ENCODE data around the gene CLCN1. TPM values are rescaled to one million over a fixed set of nuclear protein-coding genes. Genes with fewer than 3 reads are reported as not detected.
A peak's percentile ranks its signal among the peaks of the same experiment; 100 is the strongest.

The CLCN1 gene
- total RNA-seq, 1 donor from 2014 or later: not detected

DNA sequence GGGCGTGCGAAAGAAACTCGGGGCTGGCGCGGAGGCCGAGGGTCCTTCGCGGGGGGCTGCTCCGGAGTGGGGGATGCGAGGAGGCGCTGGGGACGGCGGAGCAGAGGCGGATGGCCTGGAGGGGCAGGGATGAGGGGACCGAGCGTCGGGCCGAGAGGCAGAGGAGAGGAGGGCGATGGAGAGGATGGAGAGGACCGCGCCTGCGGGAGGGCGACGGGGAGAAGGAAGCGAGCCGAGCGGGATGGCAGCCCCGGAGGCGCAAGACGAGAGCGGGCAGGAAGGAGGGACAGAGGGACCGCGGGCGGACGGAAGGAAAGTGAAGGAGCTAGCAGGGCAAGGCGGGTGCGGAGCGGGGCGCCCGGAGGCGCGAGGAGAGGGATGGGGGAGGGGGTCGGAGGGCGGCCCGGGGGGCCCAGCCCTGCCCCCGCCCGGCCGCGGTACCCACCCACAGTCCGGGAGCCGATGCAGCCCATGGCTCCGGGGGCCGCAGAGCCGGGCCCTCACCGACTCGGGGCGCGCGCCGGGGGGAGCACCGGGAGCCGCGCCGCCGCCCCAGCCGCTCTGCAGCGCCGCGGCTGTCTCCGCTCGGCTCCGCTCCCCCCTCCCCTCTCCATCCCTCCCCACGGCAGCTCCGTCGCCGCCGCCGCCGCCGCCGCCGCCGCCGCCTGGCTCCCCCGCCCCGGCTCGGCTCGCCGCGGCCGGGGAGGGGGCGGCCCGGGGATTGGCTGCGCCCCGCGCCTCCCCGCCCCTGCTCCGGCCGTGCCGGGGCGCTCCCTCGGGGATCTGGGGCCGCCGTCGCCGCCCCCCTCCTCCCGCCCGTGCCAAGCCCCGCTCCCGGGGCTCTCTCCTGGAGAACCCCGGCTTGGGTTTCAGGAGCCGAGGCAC is 46.5 kb downstream of the CLCN1 start, which contains the start of gene FAM131B:
Gene FAM131B (minus strand): TSS at position 583 of the 885 bp plus-strand sequence. CDS start 110 bp downstream, at position 473.
- no peak for DNase-seq (ENCODE audit: low spot score)

GRCh38 chr7:143363016-143363937 is 47.4 kb downstream of the CLCN1 start:
- ATAC-seq (no peak), DNase-seq (ENCODE audit: low spot score) (no peak)

More for the DNA sequence above, 46.5 kb downstream of the CLCN1 start, which contains the start of gene FAM131B:
- peak; percentile 48 for ATAC-seq

DNA sequence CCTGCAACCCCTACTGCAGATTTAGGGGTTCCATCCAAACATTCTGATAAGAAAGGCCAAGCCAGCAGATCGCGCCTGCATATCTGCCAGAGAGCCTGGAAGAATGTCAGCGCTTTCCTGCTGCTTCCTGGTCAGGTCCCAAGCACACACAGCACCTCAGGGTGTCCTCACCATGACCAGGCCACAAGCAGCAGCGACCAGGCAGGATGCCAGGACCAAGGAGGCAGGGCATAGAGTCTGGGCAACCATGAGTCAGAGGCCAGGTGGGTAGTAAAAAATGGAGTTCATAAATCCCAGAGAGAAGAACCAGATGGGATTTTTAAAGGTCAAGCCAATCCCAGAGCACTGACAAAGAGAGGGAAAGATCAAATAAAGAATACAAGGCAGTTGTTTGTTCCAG is 52.1 kb downstream of the CLCN1 start:
- DNase-seq (ENCODE audit: low spot score): no peak
- ATAC-seq: no peak

- no peak for DNase-seq (ENCODE audit: low spot score)
Observed at GRCh38 chr7:143368387-143368786, 52.5 kb downstream of the CLCN1 start.

GRCh38 chr7:143369678-143370651 is 54.1 kb downstream of the CLCN1 start:
- DNase-seq (ENCODE audit: low spot score): no peak
- ATAC-seq: peak; percentile 46

More at GRCh38 chr7:143368387-143368786, 52.5 kb downstream of the CLCN1 start:
- ATAC-seq: no peak

- ATAC-seq: peak; percentile 57
- peak; percentile 59 for DNase-seq (ENCODE audit: low spot score)
Observed at GRCh38 chr7:143372070-143372469, 56.2 kb downstream of the CLCN1 start.

DNA sequence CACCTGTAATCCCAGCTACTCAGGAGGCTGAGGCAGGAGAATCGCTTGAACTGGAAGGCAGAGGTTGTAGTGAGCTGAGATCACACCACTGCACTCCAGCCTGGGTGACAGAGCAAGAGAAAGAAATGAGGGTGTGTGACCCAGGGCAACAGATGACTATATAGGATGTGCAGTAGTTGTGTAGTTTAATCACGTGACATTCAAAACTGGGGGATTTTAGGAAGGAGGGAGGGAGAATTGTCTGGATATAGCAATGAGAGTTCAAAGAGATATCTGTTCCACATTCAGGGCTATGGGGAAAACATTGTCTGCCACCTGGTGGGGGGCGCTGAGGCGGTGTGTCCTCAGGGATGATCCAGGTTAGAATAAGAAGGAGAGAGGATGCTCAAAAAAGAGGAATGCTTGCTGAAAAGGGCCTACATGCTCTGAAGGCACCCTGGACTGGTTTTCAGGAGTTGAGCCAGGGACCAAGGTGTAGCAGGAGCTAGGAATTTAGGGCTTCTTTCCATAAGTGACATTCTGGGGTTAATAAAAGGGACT is 57.4 kb downstream of the CLCN1 start:
- no peak for ATAC-seq
- DNase-seq (ENCODE audit: low spot score): no peak

DNA sequence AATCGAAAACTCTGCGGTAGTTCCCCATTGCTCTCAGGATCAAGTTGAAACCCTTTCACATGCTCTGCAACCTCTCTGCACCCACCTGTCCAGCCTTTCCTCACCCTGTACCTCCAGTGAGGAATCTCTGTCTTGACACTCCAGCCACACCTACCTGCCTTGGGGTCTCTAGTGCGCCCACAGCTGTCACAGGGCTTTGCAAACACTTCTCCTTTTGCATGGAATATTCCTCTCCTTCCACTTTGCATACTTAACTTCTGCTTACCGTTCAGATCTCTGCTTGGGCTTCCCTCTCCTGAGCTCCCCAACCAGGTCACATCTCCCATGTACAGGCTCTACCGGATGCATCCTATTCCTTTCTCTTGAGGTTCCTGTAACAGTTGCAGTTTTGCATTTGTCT is 58.6 kb downstream of the CLCN1 start:
- no peak for DNase-seq (ENCODE audit: low spot score)
- ATAC-seq: no peak

DNA sequence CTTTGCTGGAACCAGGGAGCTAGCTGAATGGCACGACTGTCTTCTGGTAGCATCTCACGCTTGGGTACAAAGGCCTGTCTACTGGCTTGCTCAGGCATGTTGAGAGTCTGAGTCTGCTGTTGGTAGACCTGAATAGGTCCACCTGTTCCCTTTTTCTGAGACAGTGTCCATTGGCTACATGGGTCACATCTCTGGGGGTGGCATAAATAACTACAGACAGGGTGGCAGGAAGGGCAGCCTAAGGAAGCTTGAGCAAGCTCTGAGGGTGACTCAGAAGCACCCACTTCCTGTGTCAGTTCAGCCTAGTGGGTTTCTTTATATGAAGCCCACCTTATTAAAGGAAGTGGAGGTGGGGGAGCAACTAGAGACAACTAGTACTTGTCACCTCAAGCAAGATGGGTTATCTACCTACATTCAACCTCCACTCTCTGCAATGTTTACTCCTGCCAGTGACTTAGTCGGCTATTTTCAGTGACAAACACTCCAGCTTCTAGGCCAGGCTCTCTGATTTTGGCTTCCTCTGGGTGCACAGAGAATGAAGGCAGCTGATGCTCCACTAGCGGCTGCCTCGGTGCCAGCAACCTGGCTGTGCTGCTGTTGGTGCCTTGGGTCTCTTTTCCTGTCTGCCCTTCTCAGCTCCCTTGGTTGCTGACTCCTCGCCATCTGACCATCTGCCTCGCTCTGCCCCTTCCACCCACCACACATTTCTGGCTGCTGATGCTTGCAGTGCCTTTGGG is 59.6 kb downstream of the CLCN1 start:
- DNase-seq (ENCODE audit: low spot score) (no peak), ATAC-seq (no peak)

DNA sequence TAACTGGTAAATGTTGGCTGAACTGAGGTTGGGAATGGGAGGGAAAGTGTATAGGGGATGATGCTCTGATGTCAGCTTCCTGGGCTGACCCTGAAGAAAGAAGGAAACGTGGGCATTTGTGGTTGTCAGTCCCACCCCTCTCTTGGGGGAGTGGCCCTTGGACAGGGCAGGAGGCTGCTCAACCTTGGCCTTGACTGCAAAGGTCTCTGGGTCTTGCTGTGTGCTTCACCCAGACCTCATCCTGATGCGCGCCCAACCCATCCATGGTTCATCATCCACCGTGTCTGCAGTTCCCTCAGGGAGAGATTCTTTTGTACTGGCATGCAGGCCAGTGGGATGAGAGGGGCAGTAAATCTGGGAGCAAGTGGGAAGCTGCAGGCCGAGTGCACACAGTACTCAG is 60.5 kb downstream of the CLCN1 start:
- ATAC-seq (no peak), DNase-seq (ENCODE audit: low spot score) (no peak)

DNA sequence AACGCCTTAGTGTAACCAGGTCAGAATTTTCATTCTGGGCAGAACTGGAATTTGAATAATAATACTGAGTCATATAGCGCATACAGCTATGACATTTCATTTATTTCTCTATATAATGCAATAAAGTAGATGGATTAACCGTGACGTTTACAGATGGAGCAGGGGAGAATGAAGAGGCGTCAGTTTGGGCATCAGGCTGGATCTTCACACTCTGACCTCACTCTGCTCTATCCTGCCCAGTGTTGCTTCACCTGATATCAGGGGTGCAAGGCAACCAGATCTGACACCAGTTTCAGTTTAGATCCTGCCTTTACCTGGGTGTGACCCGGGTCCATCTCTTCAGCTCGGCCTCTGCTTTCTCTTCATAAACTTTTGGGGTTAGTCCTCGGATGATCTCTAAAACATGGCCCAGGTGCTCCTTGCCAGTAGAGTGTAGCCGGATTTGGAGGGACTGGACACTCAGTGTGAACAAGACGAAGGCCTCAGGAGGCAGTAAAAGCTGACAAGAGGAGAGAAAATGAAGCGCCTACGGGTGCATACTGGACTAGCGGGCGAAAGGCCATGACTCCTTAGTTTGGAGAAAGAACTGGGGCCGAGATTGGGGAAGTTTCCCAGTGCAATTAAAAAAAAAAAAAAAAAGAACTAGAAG is 63.8 kb downstream of the CLCN1 start:
- DNase-seq (ENCODE audit: low spot score): no peak
- peak; percentile 11 for ATAC-seq

DNA sequence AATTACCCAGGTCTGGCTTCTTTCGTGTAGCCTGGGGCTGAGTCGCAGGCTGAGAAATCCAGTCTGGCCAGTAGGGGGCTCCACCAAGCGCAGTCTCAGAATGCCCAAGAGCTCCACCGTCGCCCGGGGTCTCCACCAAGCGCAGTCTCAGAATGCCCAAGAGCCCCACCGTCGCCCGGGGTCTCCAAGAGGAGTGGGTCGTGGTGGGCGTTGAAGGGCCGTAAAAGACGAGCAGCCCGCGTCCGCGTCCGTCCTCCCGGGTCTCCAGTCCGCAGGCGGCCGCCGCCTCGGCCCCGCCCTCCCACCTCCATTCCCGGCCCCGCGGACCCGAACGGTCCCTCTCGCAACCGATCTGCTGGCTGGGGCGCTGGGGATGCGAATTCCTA is 64.3 kb downstream of the CLCN1 start:
- ATAC-seq (peak; percentile 73), DNase-seq (ENCODE audit: low spot score) (peak; percentile 87)

- ATAC-seq (peak; percentile 85), DNase-seq (ENCODE audit: low spot score) (peak; percentile 94)
Observed at GRCh38 chr7:143380646-143381426, 64.9 kb downstream of the CLCN1 start, which contains the start of gene ZYX. TSS of gene ZYX (plus strand) at chr7:143381345. CDS start at chr7:143381572, 227 bp downstream.

DNA sequence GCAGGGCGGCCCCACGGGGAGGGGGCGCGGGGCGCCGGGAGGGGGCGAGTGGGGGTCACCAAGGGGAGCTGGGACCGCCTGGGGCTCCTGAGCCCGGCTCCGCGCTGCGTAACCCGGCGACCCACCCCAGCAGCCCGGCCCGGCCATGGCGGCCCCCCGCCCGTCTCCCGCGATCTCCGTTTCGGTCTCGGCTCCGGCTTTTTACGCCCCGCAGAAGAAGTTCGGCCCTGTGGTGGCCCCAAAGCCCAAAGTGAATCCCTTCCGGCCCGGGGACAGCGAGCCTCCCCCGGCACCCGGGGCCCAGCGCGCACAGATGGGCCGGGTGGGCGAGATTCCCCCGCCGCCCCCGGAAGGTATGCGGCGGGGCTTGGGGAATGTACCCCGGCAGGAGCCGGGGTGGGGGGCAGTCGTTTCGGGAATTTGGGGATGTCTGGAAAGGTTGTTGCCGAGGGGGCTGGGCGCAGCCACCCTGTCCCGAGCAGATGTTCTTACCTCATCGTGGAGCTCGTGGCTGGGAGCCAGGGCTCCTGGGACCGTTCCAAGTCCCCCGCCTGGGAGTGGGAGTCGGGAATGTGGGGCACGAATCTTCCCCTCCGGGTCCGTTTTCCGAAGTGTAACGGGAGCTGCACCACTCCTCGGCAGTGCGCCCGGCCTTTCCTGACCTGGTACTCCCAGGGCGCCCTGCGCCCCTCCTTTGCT is 65.7 kb downstream of the CLCN1 start:
- ATAC-seq (peak; percentile 2), DNase-seq (ENCODE audit: low spot score) (peak; percentile 82)

- DNase-seq (ENCODE audit: low spot score) (no peak), ATAC-seq (peak; percentile 9)
Observed at GRCh38 chr7:143382126-143382790, 66.3 kb downstream of the CLCN1 start.

DNA sequence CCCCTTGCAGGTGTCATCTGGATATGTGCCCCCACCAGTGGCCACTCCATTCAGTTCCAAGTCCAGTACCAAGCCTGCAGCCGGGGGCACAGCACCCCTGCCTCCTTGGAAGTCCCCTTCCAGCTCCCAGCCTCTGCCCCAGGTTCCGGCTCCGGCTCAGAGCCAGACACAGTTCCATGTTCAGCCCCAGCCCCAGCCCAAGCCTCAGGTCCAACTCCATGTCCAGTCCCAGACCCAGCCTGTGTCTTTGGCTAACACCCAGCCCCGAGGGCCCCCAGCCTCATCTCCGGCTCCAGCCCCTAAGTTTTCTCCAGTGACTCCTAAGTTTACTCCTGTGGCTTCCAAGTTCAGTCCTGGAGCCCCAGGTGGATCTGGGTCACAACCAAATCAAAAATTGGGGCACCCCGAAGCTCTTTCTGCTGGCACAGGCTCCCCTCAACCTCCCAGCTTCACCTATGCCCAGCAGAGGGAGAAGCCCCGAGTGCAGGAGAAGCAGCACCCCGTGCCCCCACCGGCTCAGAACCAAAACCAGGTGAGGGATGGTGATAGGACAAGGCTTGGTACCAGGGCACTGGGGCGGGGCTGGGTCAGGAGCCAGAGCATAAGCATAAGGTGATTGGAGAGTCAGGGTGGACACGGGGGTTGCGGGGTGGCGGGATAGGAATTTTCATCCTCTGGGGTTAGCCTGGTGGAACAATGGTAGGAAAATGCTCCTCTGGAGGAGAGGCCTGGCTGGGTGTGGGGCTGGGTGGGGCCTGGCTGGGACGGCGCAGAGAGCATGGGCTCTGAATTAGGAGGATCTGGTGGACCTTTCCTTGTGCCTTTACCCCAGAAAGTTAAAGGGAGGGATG is 67.1 kb downstream of the CLCN1 start:
- ATAC-seq: no peak
- DNase-seq (ENCODE audit: low spot score): no peak

All from left lobe of liver (tissue), 2 donors.